ENCODE data around the gene NUDT2.

DNA sequence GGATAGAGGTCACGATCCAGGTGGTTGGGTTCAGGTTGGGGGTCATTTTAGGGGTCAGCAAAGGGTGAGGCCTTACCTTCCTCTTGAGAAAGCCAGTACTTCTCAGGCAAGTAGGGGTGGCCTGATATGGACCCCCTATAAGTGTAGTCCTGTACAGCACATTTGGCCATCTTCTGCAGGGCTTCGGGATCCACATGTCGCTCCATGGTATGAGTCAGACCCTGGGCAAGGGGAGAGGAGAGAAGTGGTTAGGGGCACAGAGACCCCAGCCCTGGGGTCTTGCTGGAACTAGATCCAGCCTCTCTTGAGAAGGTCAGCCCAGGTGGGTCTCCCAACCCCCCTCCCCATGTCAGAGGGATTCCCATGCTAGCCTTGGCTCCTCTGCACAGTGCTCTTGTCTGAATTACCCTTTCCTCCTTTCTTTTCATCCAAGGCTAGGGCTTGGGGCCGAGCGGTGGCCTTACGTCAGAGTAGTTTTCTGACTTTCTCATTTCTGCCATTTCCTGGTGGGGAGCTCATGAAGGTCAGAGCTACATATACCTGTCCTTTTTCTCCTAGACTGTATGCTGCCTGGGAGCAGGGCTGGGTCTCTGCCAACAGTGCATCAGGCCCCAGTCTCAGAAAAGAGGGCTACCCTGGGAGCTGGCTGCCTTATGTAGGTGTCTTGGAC, 56.3 kb downstream of the NUDT2 start:
- TF ChIP-seq, protein P1, sequence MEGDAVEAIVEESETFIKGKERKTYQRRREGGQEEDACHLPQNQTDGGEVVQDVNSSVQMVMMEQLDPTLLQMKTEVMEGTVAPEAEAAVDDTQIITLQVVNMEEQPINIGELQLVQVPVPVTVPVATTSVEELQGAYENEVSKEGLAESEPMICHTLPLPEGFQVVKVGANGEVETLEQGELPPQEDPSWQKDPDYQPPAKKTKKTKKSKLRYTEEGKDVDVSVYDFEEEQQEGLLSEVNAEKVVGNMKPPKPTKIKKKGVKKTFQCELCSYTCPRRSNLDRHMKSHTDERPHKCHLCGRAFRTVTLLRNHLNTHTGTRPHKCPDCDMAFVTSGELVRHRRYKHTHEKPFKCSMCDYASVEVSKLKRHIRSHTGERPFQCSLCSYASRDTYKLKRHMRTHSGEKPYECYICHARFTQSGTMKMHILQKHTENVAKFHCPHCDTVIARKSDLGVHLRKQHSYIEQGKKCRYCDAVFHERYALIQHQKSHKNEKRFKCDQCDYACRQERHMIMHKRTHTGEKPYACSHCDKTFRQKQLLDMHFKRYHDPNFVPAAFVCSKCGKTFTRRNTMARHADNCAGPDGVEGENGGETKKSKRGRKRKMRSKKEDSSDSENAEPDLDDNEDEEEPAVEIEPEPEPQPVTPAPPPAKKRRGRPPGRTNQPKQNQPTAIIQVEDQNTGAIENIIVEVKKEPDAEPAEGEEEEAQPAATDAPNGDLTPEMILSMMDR (conservative IDR thresholded peaks at IDR 0.05): no peak
- no peak for TF ChIP-seq ZFX (IDR thresholded peaks at IDR 0.05)
